Thymus (tissue), 11 donors: Measurements from ENCODE around the gene KRT82. TPM values are rescaled to one million over a fixed set of nuclear protein-coding genes. Genes with fewer than 3 reads are reported as not detected.

Experiments used
- DNase-seq, 9 donors: peaks; one replicate each; pipeline ENCODE4 v3.0.0-alpha.2; 2013; ENCODE audit warnings: low spot score in 9 of 9, low read depth in 6 of 9, missing footprints in 1 of 9
- H3K27ac ChIP-seq, 2 donors: one replicate each; pipeline ENCODE4 v1.5.1; 2013; ENCODE audit warnings: control low read depth in 1 of 2, low read depth in 1 of 2, low read length in 1 of 2, mild to moderate bottlenecking in 1 of 2, moderate library complexity in 1 of 2
- H3K27me3 ChIP-seq, 2 donors: one replicate each; pipeline ENCODE4 v1.5.1; 2013; ENCODE audit warnings: low read length in 1 of 2; ENCODE audit not compliant: control insufficient read depth in 2 of 2, insufficient read depth in 1 of 2
- H3K36me3 ChIP-seq, 2 donors: one replicate each; pipeline ENCODE4 v1.5.1; 2013; ENCODE audit warnings: low read length in 1 of 2, mild to moderate bottlenecking in 1 of 2, moderate library complexity in 1 of 2; ENCODE audit not compliant: control insufficient read depth in 2 of 2, insufficient read depth in 2 of 2
- H3K4me1 ChIP-seq, 2 donors: one replicate each; pipeline ENCODE4 v1.5.1; 2013; ENCODE audit warnings: low read length in 2 of 2; ENCODE audit not compliant: control insufficient read depth in 2 of 2, insufficient read depth in 2 of 2
- H3K4me3 ChIP-seq, 2 donors: one replicate each; pipeline ENCODE4 v1.5.1; 2013; ENCODE audit warnings: low read length in 2 of 2, control low read depth in 1 of 2, mild to moderate bottlenecking in 1 of 2
- H3K9me3 ChIP-seq, 2 donors: one replicate each; pipeline ENCODE4 v1.5.1; 2013; ENCODE audit warnings: low read length in 1 of 2, mild to moderate bottlenecking in 1 of 2; ENCODE audit not compliant: control insufficient read depth in 2 of 2, insufficient read depth in 1 of 2
- WGBS: extraction: QIAGEN DNeasy Blood & Tissue Kit; methylation state at CpG from one replicate; pipeline ENCODE4 v1.1.7; 2013; 5-methylcytosine and 5-hydroxymethylcytosine counted together
- polyA plus RNA-seq: library from polyadenylated mRNA; stranded (reverse); fragments of 200-250 nt; gene quantifications from one replicate; pipeline ENCODE4 v1.2.3, GENCODE V29; 2013
- total RNA-seq: library from RNA; stranded (reverse); fragments of 120-200 nt; gene quantifications from one replicate; pipeline ENCODE4 v1.2.4, GENCODE V29; 2013
- donor health status: healthy.

Gene KRT82
- total and polyA plus RNA-seq, 2 donors: 0.05 to 0.34 TPM

DNA sequence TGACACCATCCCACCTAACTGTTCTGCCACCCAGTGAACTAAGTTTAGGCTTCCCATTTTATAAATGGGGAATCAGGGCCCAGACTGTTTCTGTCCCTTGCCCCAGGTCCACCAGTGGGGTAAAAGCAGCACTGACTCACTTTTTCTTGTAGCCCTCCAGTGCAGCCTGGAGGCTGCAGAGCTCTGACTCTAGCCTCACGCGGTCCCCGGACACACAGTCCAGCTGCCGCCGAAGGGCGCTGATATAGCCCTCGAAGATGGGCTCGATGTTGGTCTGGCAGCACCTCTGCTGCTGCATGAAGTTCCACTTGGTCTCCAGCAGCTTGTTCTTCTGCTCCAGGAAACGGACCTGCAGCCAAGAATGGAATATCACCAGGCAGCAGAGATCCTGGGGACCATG lies 2.6 kb downstream of the KRT82 start:
- no peaks in the 10 kb centered on the region for H3K4me1 ChIP-seq
- no peaks in the 10 kb centered on the region for H3K36me3 ChIP-seq
- DNase-seq: no peak
- no peaks in the 10 kb centered on the region for H3K9me3 ChIP-seq
- H3K27ac ChIP-seq: no peak overlapping the region
- WGBS: 96% methylated on average over 9 of the region's 9 CpGs
- no peaks in the 10 kb centered on the region for H3K27me3 ChIP-seq
- no peak overlapping the region for H3K4me3 ChIP-seq

DNA sequence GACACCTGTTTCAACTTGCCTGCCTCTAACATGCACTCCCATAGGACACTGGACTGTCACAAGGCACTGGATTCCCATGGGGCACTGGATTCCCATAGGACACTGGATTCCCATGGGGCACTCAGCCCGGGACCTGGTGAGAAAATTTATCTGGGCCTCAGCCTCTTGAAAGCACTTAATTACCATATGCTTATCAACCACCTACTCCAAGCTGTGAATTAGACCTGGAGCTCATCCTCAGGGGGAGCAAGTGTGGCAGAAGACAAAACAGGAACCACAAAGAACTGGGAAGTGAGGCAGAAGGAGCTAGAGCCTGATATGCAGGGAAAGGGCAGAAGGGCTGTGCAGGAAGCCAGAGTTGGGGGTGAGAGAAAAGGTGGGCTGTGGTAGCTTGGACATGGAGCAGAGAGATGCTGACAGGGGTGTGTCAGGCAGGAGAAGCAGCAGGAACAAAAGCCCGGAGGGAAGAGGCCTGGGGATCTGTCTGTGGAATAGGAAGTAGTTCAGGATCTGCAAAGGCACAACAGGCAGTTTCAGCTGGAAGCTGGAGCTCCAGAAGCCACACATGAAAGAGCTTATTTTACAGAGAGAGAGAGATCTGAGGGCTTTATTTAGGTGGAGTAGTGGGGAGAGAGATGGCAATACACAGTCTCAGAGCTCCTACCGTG lies 3.1 kb downstream of the KRT82 start:
- Histone ChIP-seq H3K27me3 (no peaks in the 10 kb centered on the region), H3K27ac (no peak overlapping the region), H3K4me1 (no peaks in the 10 kb centered on the region), H3K4me3 (no peak overlapping the region), H3K36me3 (no peaks in the 10 kb centered on the region), H3K9me3 (no peaks in the 10 kb centered on the region)
- DNase-seq: no peak
- WGBS: 73% methylated on average over 3 of the region's 3 CpGs

DNA sequence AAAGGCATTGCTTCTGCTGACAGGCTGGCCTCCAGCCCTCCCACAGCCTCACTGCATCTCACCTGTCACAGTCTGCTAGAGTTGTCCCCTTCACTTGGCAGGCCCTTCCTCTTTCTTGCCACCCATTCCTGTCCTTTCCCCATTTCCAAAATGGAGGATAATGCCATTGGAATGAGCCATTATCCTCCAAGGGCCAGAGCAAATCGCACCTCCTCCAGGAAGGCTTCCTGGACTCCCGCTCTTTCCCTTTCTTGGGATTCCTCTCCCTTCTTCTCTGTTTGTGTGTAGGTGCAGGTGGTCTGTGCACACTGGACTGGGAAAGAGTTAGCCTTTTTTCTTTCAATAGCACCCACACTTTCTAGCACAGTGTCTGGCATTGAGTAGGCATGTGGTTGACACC lies 3.8 kb downstream of the KRT82 start:
- Histone ChIP-seq H3K27me3 (no peaks in the 10 kb centered on the region), H3K4me3 (no peak overlapping the region), H3K9me3 (no peaks in the 10 kb centered on the region), H3K4me1 (no peaks in the 10 kb centered on the region), H3K27ac (no peak overlapping the region), H3K36me3 (no peaks in the 10 kb centered on the region)
- DNase-seq: no peak
- 97% methylated on average over 2 of the region's 2 CpGs for WGBS

DNA sequence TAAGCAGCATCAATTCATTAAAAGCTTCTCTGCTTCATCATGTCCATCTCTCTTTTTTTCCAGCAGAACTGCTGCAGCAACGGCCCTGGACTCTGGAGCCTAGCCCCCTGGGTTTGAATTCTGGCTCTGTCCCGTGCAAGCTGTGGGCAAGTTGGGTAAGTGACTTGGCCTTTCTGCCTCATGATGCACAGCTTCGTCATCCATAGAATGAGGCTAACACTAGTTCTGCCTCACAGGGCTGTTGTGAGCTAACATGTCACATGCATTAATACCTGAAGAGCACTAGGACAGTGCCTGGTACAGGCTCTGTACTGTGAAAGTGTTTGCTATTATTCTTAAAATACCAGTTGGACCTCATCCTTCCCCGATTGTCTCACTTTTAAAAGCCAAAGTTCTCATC lies 4.2 kb downstream of the KRT82 start:
- 90% methylated on average over 4 of the region's 4 CpGs for WGBS
- Histone ChIP-seq H3K36me3 (no peaks in the 10 kb centered on the region), H3K4me3 (no peak overlapping the region), H3K9me3 (no peaks in the 10 kb centered on the region), H3K4me1 (no peaks in the 10 kb centered on the region), H3K27ac (no peak overlapping the region), H3K27me3 (no peaks in the 10 kb centered on the region)
- no peak for DNase-seq

DNA sequence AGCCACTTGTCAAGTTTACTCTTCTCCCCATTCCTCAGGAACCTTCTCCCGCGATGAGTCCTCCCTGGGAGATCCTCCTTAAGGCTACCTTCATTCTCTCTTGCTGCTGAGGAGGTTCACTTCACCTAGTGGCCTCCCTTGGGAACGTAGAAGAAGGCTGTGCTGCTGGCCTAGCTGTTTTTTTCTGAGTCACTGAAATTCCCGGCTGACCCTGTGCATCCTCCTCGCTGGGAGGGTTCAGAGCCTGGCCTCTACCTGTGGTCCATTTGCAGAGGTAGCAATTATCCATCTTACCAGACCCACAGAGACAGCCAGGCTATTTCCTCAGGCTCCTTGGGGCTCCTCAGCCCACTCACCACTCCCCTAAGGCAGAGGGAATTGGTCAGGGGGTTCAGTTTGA lies 4.6 kb downstream of the KRT82 start:
- H3K4me3 ChIP-seq: no peak overlapping the region
- WGBS: 93% methylated on average over 5 of the region's 5 CpGs
- no peaks in the 10 kb centered on the region for H3K36me3 ChIP-seq
- no peaks in the 10 kb centered on the region for H3K27me3 ChIP-seq
- H3K27ac ChIP-seq: no peak overlapping the region
- DNase-seq: no peak
- H3K9me3 ChIP-seq: no peaks in the 10 kb centered on the region
- no peaks in the 10 kb centered on the region for H3K4me1 ChIP-seq

DNA sequence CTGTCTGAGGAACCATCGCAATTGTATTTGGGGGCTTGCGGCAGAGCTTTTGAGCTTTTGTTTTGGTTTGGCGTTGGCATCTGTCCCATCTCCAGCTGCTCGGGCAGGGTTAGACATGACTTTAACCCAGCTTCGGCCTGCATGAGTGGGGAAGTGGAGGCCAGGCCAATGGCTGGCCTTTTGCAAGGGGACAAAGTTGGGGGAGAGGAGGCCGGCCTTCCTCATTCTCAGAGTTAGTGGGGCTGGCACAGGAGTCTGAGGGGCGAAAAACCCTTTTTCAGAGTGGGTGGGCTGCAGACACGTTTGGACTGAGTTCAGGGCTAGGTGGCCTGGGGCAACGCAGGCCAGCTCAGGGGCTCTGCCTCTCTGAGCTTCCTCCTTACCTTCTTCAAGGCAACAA lies 5.2 kb downstream of the KRT82 start:
- DNase-seq: no peak
- Histone ChIP-seq H3K4me3 (no peak overlapping the region), H3K4me1 (no peaks in the 10 kb centered on the region), H3K27ac (no peak overlapping the region), H3K27me3 (no peaks in the 10 kb centered on the region), H3K36me3 (no peaks in the 10 kb centered on the region), H3K9me3 (no peaks in the 10 kb centered on the region)
- WGBS: 92% methylated on average over 9 of the region's 9 CpGs

DNA sequence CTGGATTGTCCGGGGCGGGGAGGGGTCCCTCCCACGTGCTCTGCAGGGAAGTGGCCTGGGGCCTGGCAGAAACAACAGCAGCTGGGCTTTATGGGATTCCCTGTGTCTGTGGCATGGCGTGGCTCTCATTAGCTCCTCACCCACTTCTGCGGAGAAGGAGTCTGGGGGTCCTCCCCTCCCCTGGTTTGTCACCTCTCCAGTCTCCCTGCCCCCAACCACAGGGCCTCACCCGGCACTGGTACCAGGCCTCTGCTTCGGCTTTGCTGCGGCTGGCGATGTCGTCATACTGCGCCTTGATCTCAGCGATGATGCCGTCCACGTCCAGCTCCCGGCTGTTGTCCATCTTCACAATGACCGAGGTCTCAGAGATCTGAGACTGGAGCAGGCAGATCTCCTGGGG lies 6.4 kb downstream of the KRT82 start:
- 96% methylated on average over 16 of the region's 16 CpGs for WGBS
- H3K9me3 ChIP-seq: no peaks in the 10 kb centered on the region
- no peak for DNase-seq
- H3K27me3 ChIP-seq: no peaks in the 10 kb centered on the region
- H3K4me3 ChIP-seq: no peak overlapping the region
- no peak overlapping the region for H3K27ac ChIP-seq
- no peaks in the 10 kb centered on the region for H3K36me3 ChIP-seq
- no peaks in the 10 kb centered on the region for H3K4me1 ChIP-seq

DNA sequence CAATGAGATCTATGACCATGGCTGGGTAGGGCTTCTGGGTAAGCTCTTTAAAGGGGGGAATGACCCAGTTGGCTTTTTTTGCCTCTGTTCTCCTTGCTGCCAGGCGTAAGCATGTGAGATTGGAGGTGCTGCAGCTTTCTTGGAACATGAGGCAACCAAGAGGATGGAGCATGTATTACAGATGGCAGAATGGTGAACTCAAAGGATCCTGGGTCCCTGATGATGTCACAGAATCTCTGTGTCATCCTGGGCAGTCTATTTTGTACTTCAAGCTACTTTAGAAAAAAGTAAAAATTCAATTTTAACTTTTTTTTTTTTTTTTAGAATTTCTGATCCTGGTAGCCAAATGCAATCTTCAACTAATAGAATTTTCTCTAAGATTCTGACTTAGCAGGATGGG lies 8.0 kb downstream of the KRT82 start:
- Histone ChIP-seq H3K27ac (no peak overlapping the region), H3K4me1 (peaks cover 0 to under 1% of the 10 kb centered on the region in 2 donors), H3K4me3 (no peak overlapping the region), H3K9me3 (no peaks in the 10 kb centered on the region), H3K27me3 (no peaks in the 10 kb centered on the region), H3K36me3 (no peaks in the 10 kb centered on the region)
- 93% methylated on average over 1 of the region's 1 CpG for WGBS
- DNase-seq: no peak

DNA sequence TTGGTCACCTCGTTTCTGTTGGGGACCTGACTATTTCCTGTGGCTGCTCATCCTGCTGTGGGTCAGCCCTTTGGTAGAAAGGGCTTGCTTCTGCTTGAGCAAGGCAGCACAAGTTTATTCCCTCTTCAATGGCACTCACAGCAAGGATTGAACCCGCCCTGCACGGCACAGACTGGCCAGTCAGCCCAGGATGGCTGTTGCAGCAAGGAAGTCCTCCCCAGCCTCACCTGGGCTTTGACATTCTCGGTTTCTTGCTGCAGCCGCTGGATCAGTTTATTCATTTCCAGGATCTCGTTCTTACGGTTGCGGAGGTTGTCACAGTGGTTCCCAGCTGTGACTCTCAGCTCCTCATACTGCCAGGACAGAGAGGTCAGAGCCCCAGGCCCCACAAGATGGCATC lies 9.5 kb downstream of the KRT82 start:
- Histone ChIP-seq H3K36me3 (no peaks in the 10 kb centered on the region), H3K4me1 (peaks cover 0 to 12% of the 10 kb centered on the region in 2 donors), H3K9me3 (no peaks in the 10 kb centered on the region), H3K4me3 (no peak overlapping the region), H3K27me3 (no peaks in the 10 kb centered on the region), H3K27ac (no peak overlapping the region)
- 92% methylated on average over 8 of the region's 8 CpGs for WGBS
- no peak for DNase-seq
